ENCODE measurements around the gene CTNNA1. TPM values are rescaled to one million over a fixed set of nuclear protein-coding genes. Genes with fewer than 3 reads are reported as not detected.

Gene CTNNA1
- total RNA-seq, 1 donor from 2014 or later, result 361 TPM

- H3K27ac ChIP-seq, result no peak overlapping the region
- no peaks in the 10 kb centered on the region for H3K4me1 ChIP-seq
- H3K36me3 ChIP-seq, result no peaks in the 10 kb centered on the region
- no peak for TF ChIP-seq CTCF (IDR thresholded peaks at IDR 0.05)
- H3K9me3 ChIP-seq, result no peaks in the 10 kb centered on the region
- no peak overlapping the region for H3K4me3 ChIP-seq
- intact Hi-C loops (cut with DNase I), result no loop called here
- DNase-seq (no peak), ATAC-seq (no peak)
- H3K27me3 ChIP-seq (ENCODE audit: low read depth), result no peaks in the 10 kb centered on the region
Measured at GRCh38 chr5:138708791-138709190, 44.4 kb upstream of the CTNNA1 start.

GRCh38 chr5:138709202-138709601 is 44.0 kb upstream of the CTNNA1 start:
- intact Hi-C loops (cut with DNase I), result no loop called here
- TF ChIP-seq CTCF (IDR thresholded peaks at IDR 0.05), result no peak

GRCh38 chr5:138711087-138711486 is 42.1 kb upstream of the CTNNA1 start:
- Histone ChIP-seq H3K36me3 (no peaks in the 10 kb centered on the region), H3K4me1 (no peaks in the 10 kb centered on the region), H3K9me3 (no peaks in the 10 kb centered on the region), H3K27ac (no peak overlapping the region), H3K4me3 (no peak overlapping the region), H3K27me3 (ENCODE audit: low read depth) (no peaks in the 10 kb centered on the region)
- intact Hi-C loops (cut with DNase I), result no loop called here
- no peak for TF ChIP-seq CTCF (IDR thresholded peaks at IDR 0.05)
- no peak for DNase-seq
- no peak for ATAC-seq

More at GRCh38 chr5:138709202-138709601, 44.0 kb upstream of the CTNNA1 start:
- no peaks in the 10 kb centered on the region for H3K9me3 ChIP-seq
- ATAC-seq (no peak), DNase-seq (no peak)
- no peaks in the 10 kb centered on the region for H3K36me3 ChIP-seq
- no peaks in the 10 kb centered on the region for H3K27me3 ChIP-seq (ENCODE audit: low read depth)
- no peaks in the 10 kb centered on the region for H3K4me1 ChIP-seq
- no peak overlapping the region for H3K4me3 ChIP-seq
- no peak overlapping the region for H3K27ac ChIP-seq

GRCh38 chr5:138711811-138712210 is 41.4 kb upstream of the CTNNA1 start:
- H3K4me1 ChIP-seq, result no peaks in the 10 kb centered on the region
- intact Hi-C loops (cut with DNase I), result no loop called here
- H3K36me3 ChIP-seq, result no peaks in the 10 kb centered on the region
- no peak for TF ChIP-seq CTCF (IDR thresholded peaks at IDR 0.05)
- DNase-seq, result no peak
- no peak overlapping the region for H3K4me3 ChIP-seq
- H3K27ac ChIP-seq, result no peak overlapping the region
- H3K9me3 ChIP-seq, result no peaks in the 10 kb centered on the region
- ATAC-seq, result no peak
- no peaks in the 10 kb centered on the region for H3K27me3 ChIP-seq (ENCODE audit: low read depth)

- intact Hi-C loops (cut with DNase I), result no loop called here
- no peaks in the 10 kb centered on the region for H3K4me1 ChIP-seq
- no peak for DNase-seq
- TF ChIP-seq CTCF (IDR thresholded peaks at IDR 0.05), result no peak
- H3K4me3 ChIP-seq, result no peak overlapping the region
- H3K27ac ChIP-seq, result no peak overlapping the region
- H3K9me3 ChIP-seq, result no peaks in the 10 kb centered on the region
- H3K27me3 ChIP-seq (ENCODE audit: low read depth), result no peaks in the 10 kb centered on the region
- no peak for ATAC-seq
- no peaks in the 10 kb centered on the region for H3K36me3 ChIP-seq
Measured at GRCh38 chr5:138712324-138712723, 40.9 kb upstream of the CTNNA1 start.

- no peak overlapping the region for H3K27ac ChIP-seq
- no peaks in the 10 kb centered on the region for H3K36me3 ChIP-seq
Measured at GRCh38 chr5:138712791-138713190, 40.4 kb upstream of the CTNNA1 start.

More at GRCh38 chr5:138712791-138713190, 40.4 kb upstream of the CTNNA1 start:
- Histone ChIP-seq H3K4me1 (no peaks in the 10 kb centered on the region), H3K27me3 (ENCODE audit: low read depth) (no peaks in the 10 kb centered on the region), H3K4me3 (no peak overlapping the region), H3K9me3 (no peaks in the 10 kb centered on the region)
- TF ChIP-seq CTCF (IDR thresholded peaks at IDR 0.05), result no peak
- intact Hi-C loops (cut with DNase I), result no loop called here
- DNase-seq, result no peak
- ATAC-seq, result no peak
